22Rv1 (cell line): ENCODE measurements around the gene SND1.

Source experiments
- H3K27ac ChIP-seq: fragments of 450-650 bp; 2 replicates; pipeline ENCODE4 v1.5.1; 2017
- ZFX ChIP-seq: fragments of 450-650 bp; IDR thresholded peaks from 2 replicates; pipeline ENCODE4 v1.6.1; 2017; ENCODE audit warnings: antibody characterized with exemption, borderline replicate concordance
- TF ChIP-seq, protein P1 (sequence below): fragments of 450-650 bp; IDR thresholded peaks from 2 replicates; pipeline ENCODE4 v1.5.1; 2017; ENCODE audit warnings: mild to moderate bottlenecking

Gene SND1

DNA sequence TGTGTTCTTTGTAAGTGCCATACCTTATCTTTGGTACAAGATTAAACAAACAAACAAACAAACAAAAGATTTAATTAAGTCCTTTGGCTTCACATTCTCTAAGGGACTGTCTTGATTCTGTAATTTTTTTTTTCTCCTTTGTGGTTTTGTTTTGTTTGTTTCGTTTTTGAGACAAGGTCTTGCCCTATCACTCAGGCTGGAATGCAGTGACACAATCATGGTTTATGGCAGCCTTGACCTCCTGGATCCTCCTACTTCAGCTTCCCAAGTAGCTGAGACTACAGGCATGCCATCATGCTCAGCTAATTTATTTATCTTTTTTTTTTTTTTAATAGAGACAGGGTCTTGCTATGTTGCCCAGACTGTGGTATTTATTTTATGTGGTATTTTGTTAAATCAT, 213.5 kb downstream of the SND1 start:
- H3K27ac ChIP-seq: no peak overlapping the region
- TF ChIP-seq, protein P1, sequence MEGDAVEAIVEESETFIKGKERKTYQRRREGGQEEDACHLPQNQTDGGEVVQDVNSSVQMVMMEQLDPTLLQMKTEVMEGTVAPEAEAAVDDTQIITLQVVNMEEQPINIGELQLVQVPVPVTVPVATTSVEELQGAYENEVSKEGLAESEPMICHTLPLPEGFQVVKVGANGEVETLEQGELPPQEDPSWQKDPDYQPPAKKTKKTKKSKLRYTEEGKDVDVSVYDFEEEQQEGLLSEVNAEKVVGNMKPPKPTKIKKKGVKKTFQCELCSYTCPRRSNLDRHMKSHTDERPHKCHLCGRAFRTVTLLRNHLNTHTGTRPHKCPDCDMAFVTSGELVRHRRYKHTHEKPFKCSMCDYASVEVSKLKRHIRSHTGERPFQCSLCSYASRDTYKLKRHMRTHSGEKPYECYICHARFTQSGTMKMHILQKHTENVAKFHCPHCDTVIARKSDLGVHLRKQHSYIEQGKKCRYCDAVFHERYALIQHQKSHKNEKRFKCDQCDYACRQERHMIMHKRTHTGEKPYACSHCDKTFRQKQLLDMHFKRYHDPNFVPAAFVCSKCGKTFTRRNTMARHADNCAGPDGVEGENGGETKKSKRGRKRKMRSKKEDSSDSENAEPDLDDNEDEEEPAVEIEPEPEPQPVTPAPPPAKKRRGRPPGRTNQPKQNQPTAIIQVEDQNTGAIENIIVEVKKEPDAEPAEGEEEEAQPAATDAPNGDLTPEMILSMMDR: no peak
- TF ChIP-seq ZFX: no peak

DNA sequence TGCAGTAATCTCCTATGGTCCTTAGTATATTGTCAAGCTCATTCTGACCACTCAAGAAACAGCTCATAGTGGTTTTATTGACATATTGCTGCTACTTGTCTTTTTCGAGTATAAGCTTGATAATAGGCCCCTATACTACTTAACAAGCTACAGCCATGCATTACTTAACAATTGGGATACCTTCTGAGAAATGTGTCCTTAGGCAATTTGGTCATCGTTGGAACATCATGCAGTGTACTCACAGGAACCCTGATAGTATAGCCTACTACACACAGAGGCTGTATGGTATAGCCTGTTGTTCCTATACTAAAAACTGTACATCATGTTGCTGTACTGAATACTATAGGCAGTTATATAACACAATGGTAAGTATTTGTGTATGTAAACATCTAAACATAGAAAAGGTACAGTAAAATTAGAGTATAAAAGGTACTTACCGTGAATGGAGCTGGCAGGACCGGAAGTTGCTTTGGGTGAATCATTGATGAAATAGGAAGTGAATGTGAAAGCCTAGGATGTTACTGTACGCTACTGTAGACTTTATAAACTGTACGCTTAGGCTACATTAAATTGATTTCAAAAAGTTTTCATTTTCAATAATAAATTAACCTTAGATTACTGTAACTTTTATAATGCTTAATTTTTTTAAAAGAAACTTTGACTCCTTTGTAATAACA, 218.4 kb downstream of the SND1 start:
- TF ChIP-seq, protein P1: no peak
- TF ChIP-seq ZFX: no peak
- H3K27ac ChIP-seq: no peak overlapping the region

DNA sequence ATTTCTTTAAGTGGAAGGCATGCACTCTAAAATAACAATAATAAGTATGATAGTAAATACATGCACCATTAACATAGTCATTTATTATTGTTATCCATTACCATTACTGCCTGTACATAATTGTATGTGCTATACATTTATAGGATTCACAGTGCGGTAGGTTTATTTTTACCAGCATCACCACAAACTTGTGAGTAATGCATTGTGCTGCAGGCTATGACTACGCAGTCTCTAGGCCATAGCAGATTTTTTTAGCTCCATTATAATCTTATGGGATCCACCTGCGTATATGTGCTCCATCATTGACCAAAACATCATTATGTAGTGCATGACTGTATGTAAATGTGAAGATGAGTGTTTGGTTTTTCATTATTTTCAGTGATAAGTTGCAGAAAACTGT, 219.2 kb downstream of the SND1 start:
- TF ChIP-seq, protein P1: no peak
- no peak for TF ChIP-seq ZFX
- H3K27ac ChIP-seq: no peak overlapping the region

DNA sequence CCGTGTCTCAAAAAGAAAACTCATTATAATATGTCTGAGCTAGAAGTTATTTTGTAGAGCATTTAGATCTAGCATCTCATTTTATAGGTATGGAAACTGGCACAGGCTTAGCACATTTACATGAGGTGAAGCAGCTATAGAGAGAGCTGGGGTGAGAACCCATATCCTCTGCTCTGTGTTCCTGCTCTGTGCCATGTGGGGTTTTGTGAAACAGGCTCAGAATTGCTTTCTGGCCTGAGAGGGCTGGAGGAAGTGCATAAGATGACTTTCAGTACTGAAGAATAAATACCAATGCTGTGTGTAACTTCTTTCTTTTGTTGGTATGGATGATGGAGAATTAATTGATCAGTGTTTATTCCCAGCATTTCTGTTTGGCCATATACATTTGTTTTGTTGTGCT, 220.1 kb downstream of the SND1 start:
- H3K27ac ChIP-seq: no peak overlapping the region
- TF ChIP-seq, protein P1: no peak
- TF ChIP-seq ZFX: no peak

DNA sequence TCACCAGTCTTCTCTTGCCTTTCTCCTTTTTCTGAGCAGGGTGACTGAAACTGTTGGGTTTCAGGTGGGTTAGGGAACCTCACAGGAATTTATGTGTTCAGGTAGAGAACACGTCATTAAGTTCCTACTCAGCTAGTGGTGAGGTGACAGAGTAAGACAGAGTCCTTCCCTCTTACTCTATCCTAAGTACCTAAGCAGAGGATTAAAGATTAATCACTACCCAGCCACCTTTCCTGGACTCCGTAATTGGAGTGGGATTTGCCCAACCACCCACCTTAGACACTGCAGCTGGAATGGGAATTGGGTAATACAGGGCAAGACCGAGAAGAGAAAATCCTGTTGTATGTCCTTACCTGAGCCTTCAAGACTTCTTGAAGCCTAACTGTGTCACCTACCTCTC, 221.2 kb downstream of the SND1 start:
- TF ChIP-seq, protein P1: no peak
- TF ChIP-seq ZFX: no peak
- H3K27ac ChIP-seq: no peak overlapping the region

DNA sequence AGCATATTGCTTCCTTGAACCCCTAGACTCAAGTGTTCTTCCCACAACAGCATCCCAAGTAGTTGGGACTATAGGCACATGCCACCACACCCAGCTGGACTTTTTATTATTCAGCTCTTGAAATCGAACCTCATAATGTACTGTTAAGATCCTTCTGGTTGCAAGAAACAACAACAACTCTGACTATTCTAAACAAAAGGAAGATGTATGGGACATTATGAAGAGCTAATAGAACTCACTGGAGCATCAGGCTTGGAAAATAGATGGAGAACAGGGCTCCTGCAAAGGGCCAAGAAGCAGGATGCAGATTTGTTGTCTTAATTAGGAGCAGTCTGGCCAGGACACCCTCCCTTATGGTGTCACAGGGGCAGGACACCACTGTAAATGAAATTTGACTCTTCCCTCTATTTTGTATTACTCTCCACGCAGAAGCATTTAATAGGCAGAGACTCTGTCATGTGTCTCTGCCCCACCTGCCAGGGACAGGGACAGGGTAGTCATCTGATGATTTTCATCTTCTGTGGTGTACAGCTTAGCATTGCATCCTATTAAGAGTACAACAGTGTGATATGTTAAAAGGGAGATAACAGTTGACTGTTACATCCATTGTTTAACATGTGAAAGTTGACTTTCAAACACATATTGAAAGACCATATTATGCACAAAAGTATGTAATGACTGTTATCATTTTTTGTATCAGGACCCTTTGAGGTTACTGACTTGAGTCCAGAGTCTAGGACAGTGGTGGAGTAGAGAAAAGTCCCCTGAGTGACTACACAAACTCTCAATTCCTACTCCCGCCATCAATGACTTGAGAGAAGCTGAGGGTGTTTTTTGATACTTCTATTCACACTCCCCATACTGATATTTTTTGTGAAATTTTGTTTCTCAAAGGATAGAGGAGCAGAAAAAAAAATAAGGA, 222.0 kb downstream of the SND1 start:
- H3K27ac ChIP-seq: no peak overlapping the region
- no peak for TF ChIP-seq ZFX
- TF ChIP-seq, protein P1: no peak
